Vagina (tissue), 2 donors: ENCODE data around the gene GUCD1. TPM values are rescaled to one million over a fixed set of nuclear protein-coding genes. Genes with fewer than 3 reads are reported as not detected.
"Not testable (repeated sequence)": the region's sequence is repeated elsewhere in the genome, so short reads cannot be mapped to it uniquely, and the experiment has no call there.

Experiments
- DNase-seq, 2 donors: peaks; one replicate each; pipeline ENCODE4 v3.0.0-alpha.2; 2017; ENCODE audit errors: extremely low spot score in 2 of 2
- H3K27ac ChIP-seq: fragments of 200-600 bp; sonication (generic); one replicate; pipeline ENCODE4 v1.5.1; 2019
- H3K27me3 ChIP-seq: fragments of 200-600 bp; sonication (generic); one replicate; pipeline ENCODE4 v1.5.1; 2019
- H3K36me3 ChIP-seq, 2 donors: fragments of 200-600 bp; sonication (generic); one replicate each; pipeline ENCODE4 v1.5.1; 2017 to 2019
- H3K4me1 ChIP-seq: fragments of 200-600 bp; sonication (generic); one replicate; pipeline ENCODE4 v1.5.1; 2019
- H3K4me3 ChIP-seq, 2 donors: fragments of 200-600 bp; sonication (generic); 1 replicate in 1 of 2; 2 replicates in 1 of 2; pipeline ENCODE4 v1.5.1; 2016 to 2019
- H3K9me3 ChIP-seq: fragments of 200-600 bp; sonication (generic); one replicate; pipeline ENCODE4 v1.5.1; 2019
- POLR2A ChIP-seq, 2 donors: fragments of 450-650 bp; IDR thresholded peaks; one replicate each; pipeline ENCODE4 v1.6.1; 2017; ENCODE audit warnings: antibody characterized with exemption in 2 of 2, mild to moderate bottlenecking in 2 of 2, moderate library complexity in 2 of 2
- POLR2AphosphoS5 ChIP-seq, 2 donors: sonication (generic); formaldehyde crosslinking; IDR thresholded peaks; one replicate each; pipeline ENCODE4 v1.9.0; 2017; ENCODE audit warnings: antibody characterized with exemption in 2 of 2, mild to moderate bottlenecking in 2 of 2, low read depth in 1 of 2; ENCODE audit not compliant: insufficient read depth in 1 of 2
- intact Hi-C: fragments of 100-400 bp; cut with DNase I; formaldehyde crosslinking; loops from one replicate; pipeline ENCODE4 v1.15.1; 2023
- total RNA-seq: library from RNA; depleted of rRNA; stranded (reverse); fragments of >200 nt; gene quantifications from one replicate; pipeline ENCODE4 v1.2.3, GENCODE V29; 2016
- TF ChIP-seq, protein P1 (sequence below), 3 experiments: fragments of 450-650 bp in 2 of 3; fragments of 200-600 bp in 1 of 3; sonication (generic) in 1 of 3; IDR thresholded peaks; one replicate each; pipeline ENCODE4 v1.5.1; 2017 to 2019; ENCODE audit warnings: antibody characterized with exemption in 3 of 3, mild to moderate bottlenecking in 2 of 3, moderate library complexity in 2 of 3

Gene GUCD1
- total RNA-seq, 1 donor from 2014 or later = 81.8 TPM

DNA sequence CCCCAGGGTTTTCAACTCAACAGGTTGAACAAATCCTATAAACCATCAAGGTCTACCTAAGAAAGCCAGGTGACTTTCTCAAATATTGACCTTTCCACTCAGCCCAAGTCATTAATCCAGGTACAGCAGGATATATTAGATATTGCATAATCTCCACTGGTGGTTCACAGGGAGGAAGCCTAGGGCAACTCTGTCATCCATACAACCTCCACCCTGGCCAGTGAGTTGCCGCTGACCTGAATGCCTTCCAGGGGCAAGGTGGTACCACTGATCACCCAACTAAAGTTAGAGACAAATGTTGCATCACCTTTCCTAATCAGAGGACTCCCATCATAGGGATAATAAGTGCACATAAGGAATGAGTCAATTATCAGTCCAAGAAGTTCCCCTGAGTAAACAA is 22.9 kb downstream of the GUCD1 start:
- H3K27ac ChIP-seq = no peak overlapping the region
- no peaks in the 10 kb centered on the region for H3K4me1 ChIP-seq
- no peaks in the 10 kb centered on the region for H3K27me3 ChIP-seq
- no peak overlapping the region for H3K4me3 ChIP-seq
- no peak for TF ChIP-seq POLR2AphosphoS5 (IDR thresholded peaks at IDR 0.05; ENCODE audit: insufficient read depth in 1 of 2, low read depth in 1 of 2)
- TF ChIP-seq, protein P1, sequence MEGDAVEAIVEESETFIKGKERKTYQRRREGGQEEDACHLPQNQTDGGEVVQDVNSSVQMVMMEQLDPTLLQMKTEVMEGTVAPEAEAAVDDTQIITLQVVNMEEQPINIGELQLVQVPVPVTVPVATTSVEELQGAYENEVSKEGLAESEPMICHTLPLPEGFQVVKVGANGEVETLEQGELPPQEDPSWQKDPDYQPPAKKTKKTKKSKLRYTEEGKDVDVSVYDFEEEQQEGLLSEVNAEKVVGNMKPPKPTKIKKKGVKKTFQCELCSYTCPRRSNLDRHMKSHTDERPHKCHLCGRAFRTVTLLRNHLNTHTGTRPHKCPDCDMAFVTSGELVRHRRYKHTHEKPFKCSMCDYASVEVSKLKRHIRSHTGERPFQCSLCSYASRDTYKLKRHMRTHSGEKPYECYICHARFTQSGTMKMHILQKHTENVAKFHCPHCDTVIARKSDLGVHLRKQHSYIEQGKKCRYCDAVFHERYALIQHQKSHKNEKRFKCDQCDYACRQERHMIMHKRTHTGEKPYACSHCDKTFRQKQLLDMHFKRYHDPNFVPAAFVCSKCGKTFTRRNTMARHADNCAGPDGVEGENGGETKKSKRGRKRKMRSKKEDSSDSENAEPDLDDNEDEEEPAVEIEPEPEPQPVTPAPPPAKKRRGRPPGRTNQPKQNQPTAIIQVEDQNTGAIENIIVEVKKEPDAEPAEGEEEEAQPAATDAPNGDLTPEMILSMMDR (IDR thresholded peaks at IDR 0.05) = no peak
- TF ChIP-seq POLR2A (IDR thresholded peaks at IDR 0.05) = no peak
- no peaks in the 10 kb centered on the region for H3K9me3 ChIP-seq
- intact Hi-C loops = no loop called here
- H3K36me3 ChIP-seq = no peaks in the 10 kb centered on the region
- DNase-seq = no peak

DNA sequence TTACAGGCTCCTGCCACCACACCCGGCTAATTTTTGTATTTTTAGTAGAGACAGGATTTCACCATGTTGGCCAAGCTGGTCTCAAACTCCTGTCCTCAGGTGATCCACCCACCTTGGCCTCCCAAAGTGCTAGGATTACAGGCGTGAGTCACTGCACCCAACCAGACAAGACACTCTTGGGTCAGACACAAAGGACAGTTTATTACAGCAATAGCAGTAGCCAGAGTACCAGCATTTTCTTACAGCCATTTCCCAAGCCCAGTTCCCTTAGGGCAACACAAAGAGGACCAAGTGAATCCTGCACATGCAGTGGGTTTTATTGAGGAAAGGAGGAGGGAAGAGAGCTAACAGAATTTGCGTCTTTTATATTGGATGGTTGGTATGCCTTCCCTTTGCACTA is 24.0 kb downstream of the GUCD1 start:
- H3K27me3 ChIP-seq, DNase-seq, H3K36me3 ChIP-seq, H3K9me3 ChIP-seq, intact Hi-C loops, H3K4me1 ChIP-seq, H3K4me3 ChIP-seq, H3K27ac ChIP-seq: not testable (repeated sequence)

DNA sequence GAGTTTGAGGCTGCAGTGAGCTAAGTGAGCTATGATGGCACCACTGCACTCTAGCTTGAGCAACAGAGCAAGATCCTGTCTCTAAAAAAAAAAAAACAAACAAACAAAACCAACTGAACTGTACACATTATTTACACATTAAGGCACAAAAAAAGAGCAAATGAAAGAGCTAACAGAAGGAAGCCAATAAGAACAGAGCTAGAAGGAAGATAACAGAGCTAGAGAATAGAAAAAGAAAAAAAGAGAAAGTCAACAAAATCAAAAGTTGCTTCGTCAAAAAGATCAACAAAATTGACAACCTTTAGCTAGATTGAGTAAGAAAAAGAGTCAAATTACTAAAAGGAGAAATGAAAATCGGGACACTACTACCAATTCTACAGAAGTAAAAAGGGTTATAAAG is 25.0 kb downstream of the GUCD1 start:
- Histone ChIP-seq H3K9me3 (no peaks in the 10 kb centered on the region), H3K4me3 (no peak overlapping the region), H3K36me3 (no peaks in the 10 kb centered on the region), H3K27me3 (no peaks in the 10 kb centered on the region), H3K27ac (no peak overlapping the region), H3K4me1 (peaks cover 5% of the 10 kb centered on the region)
- DNase-seq = no peak
- TF ChIP-seq, protein P1 (IDR thresholded peaks at IDR 0.05) = no peak
- TF ChIP-seq POLR2A (IDR thresholded peaks at IDR 0.05) (no peak), POLR2AphosphoS5 (IDR thresholded peaks at IDR 0.05; ENCODE audit: insufficient read depth in 1 of 2, low read depth in 1 of 2) (no peak)
- intact Hi-C loops = loop anchor here (10.0 kb wide), 1 partner anchor 205 kb away; no protein-coding TSS in a partner anchor

DNA sequence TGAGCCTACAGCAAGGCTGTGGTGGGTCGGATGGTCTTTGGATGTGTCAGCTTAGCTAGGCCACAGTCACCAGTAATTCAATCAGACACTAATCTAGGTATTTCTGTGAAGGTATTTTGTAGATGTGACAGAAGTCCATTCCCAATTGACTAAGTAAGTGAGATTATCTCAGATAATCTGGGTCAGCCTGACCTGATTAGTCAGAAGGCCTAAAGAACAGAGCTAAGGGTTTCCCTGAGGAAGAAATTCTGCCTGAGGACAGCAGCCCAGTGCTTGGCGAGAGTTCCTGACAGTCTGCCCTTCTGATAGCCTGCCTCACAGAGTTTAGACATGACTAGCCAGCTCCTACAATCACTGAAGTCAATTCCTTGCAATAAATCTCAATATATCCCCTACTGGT is 28.7 kb downstream of the GUCD1 start:
- Histone ChIP-seq H3K27ac (no peak overlapping the region), H3K4me1 (peaks cover 6% of the 10 kb centered on the region), H3K9me3 (no peaks in the 10 kb centered on the region), H3K27me3 (no peaks in the 10 kb centered on the region), H3K4me3 (no peak overlapping the region), H3K36me3 (no peaks in the 10 kb centered on the region)
- intact Hi-C loops = loop anchor here (10.0 kb wide), 1 partner anchor 201 kb away; no protein-coding TSS in a partner anchor
- DNase-seq = no peak
- TF ChIP-seq POLR2AphosphoS5 (IDR thresholded peaks at IDR 0.05; ENCODE audit: insufficient read depth in 1 of 2, low read depth in 1 of 2) (no peak), POLR2A (IDR thresholded peaks at IDR 0.05) (no peak)
- TF ChIP-seq, protein P1 (IDR thresholded peaks at IDR 0.05) = no peak

DNA sequence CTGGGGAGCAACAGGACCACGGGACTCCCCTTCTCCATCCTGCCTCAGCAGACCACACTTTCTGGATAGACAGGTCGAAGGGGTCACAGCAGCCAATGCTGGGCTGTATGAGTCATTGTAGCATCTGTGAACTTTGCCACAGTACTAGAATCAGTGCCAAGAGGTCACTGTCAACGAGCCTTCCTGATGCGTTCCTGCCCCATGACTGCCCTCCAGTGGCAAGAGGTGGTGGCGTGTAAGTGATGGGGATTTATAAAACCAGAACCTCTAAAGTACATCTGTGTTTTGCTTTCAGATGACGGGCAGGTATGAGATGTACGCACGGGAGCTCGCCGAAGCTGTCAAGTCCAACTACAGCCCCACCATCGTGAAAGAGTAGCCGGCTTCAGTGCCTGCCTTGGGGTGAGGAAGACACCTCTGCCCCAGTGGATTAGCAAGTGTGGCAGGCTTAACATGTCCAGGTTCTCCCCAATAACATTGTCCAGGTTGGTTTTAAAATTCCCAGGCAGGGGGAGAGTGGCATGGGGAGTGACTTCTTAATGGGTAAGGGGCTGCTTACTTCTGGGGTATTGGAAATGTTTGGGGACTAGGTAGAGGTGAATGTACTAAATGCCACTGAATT is 29.4 kb downstream of the GUCD1 start:
- Histone ChIP-seq H3K27me3 (no peaks in the 10 kb centered on the region), H3K9me3 (no peaks in the 10 kb centered on the region), H3K4me3 (no peak overlapping the region), H3K4me1 (peaks cover 6% of the 10 kb centered on the region), H3K27ac (no peak overlapping the region), H3K36me3 (no peaks in the 10 kb centered on the region)
- DNase-seq = no peak
- TF ChIP-seq POLR2A (IDR thresholded peaks at IDR 0.05) (no peak), POLR2AphosphoS5 (IDR thresholded peaks at IDR 0.05; ENCODE audit: insufficient read depth in 1 of 2, low read depth in 1 of 2) (no peak)
- TF ChIP-seq, protein P1 (IDR thresholded peaks at IDR 0.05) = peak; percentile 52 to 86 (median 58)
- intact Hi-C loops = loop anchor here (10.0 kb wide), 1 partner anchor 201 kb away; no protein-coding TSS in a partner anchor
